HFFc6 (cell line): ENCODE data around the gene TTC33. TPM values are rescaled to one million over a fixed set of nuclear protein-coding genes. Genes with fewer than 3 reads are reported as not detected.

Experiments used
- DNase-seq: peaks from one replicate; pipeline ENCODE4 v3.0.0-alpha.2; 2018
- H3K27ac Mint-ChIP-seq: 2 replicates; pipeline ENCODE4 v1.8.0; 2020; ENCODE audit warnings: mild to moderate bottlenecking, mixed read lengths
- H3K27me3 Mint-ChIP-seq: 2 replicates; pipeline ENCODE4 v1.8.0; 2021; ENCODE audit warnings: mild to moderate bottlenecking, moderate library complexity, mixed read lengths; ENCODE audit not compliant: insufficient read depth
- H3K36me3 Mint-ChIP-seq: 2 replicates; pipeline ENCODE4 v1.8.0; 2021; ENCODE audit warnings: low read depth, mixed read lengths
- H3K4me1 Mint-ChIP-seq: 2 replicates; pipeline ENCODE4 v1.8.0; 2020; ENCODE audit warnings: low read depth, mixed read lengths
- H3K4me3 Mint-ChIP-seq: 2 replicates; pipeline ENCODE4 v1.8.0; 2020; ENCODE audit warnings: mild to moderate bottlenecking, moderate library complexity, mixed read lengths
- H3K9me3 Mint-ChIP-seq: 2 replicates; pipeline ENCODE4 v1.8.0; 2020; ENCODE audit warnings: mild to moderate bottlenecking, mixed read lengths
- total RNA-seq, 6 experiments: library from RNA; stranded (reverse); fragmentation: NEBNext Ultra II Directional; extraction: Animal tissue kit (Norgen Biotek cat#: 25700); gene quantifications; 2 replicates in 1 of 6; 3 replicates in 5 of 6; pipeline ENCODE4 v1.2.3, GENCODE V29; 2021
- TF ChIP-seq, protein P1 (sequence below): fragments of 200-600 bp; sonication (generic); IDR thresholded peaks from 2 replicates; pipeline ENCODE4 v1.5.0; 2021; ENCODE audit warnings: antibody characterized with exemption, mild to moderate bottlenecking

Gene TTC33
- total RNA-seq, 6 experiments from 2014 or later: 8.6 to 11.3 (median 9.8) TPM

DNA sequence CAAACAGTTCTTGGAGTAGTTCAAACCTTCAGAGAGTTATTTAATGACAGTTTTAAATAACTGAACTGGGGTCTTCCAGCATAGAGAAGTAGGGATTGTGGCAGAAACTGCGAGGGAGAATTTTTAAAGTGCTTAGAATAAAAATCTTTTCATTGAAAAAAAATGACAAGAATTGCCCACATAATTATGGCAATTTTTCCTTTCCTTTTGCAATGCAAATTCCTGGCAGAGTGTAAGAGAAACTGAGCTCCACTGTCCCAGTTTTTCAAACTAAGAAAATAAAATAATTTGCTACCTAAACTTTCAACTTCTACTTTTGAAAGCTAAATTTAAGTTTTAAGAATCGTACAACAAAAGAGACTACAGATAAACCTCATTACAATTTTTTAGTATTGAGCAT lies 78.3 kb downstream of the TTC33 start:
- no peak for DNase-seq
- H3K9me3 Mint-ChIP-seq: peaks cover 14% of the 10 kb centered on the region
- peaks cover 57% of the 10 kb centered on the region for H3K4me1 Mint-ChIP-seq
- TF ChIP-seq, protein P1, sequence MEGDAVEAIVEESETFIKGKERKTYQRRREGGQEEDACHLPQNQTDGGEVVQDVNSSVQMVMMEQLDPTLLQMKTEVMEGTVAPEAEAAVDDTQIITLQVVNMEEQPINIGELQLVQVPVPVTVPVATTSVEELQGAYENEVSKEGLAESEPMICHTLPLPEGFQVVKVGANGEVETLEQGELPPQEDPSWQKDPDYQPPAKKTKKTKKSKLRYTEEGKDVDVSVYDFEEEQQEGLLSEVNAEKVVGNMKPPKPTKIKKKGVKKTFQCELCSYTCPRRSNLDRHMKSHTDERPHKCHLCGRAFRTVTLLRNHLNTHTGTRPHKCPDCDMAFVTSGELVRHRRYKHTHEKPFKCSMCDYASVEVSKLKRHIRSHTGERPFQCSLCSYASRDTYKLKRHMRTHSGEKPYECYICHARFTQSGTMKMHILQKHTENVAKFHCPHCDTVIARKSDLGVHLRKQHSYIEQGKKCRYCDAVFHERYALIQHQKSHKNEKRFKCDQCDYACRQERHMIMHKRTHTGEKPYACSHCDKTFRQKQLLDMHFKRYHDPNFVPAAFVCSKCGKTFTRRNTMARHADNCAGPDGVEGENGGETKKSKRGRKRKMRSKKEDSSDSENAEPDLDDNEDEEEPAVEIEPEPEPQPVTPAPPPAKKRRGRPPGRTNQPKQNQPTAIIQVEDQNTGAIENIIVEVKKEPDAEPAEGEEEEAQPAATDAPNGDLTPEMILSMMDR: no peak
- H3K27ac Mint-ChIP-seq: peak overlapping the region; percentile 30; the same call in 1 of the 2 replicates
- peaks cover 9% of the 10 kb centered on the region for H3K27me3 Mint-ChIP-seq
- peak overlapping the region; percentile 54 for H3K4me3 Mint-ChIP-seq
- H3K36me3 Mint-ChIP-seq: peaks cover 22% of the 10 kb centered on the region

DNA sequence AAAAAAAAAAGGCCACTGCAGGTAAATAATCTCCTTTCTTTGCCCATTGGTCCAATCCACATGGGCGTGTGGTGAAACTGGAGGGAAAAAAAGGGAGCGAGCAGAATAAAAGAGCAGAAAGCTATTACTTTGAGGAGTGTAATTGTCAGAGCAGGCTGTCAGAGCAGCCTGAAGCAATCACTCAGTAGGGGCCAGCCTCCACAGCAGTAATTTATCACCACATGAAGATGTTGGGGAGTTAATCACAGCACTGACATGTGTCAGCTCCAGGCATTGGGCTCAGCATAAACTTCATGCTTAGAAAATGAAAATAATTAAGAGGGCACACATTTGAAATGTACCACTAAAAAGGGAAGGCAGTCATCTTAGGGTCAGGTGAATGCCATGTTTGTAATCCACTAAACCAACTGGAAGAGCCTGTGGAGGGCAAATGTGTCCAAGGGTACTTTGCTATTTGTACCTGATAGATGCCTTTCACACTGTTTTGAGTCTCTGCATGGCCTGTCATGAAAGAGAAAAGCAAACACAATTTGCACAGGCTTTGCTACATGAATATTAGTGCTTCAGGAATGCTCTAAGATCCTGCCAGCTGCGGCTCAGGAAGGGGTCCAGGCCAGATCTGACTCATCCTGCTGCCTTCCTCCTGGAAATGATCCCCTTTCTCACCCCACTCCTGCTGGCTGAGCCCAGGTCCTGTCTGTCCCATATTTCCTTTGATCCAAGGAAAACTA lies 79.0 kb downstream of the TTC33 start:
- H3K9me3 Mint-ChIP-seq: peaks cover 7% of the 10 kb centered on the region
- peak overlapping the region; percentile 30; the same call in 1 of the 2 replicates for H3K27ac Mint-ChIP-seq

DNA sequence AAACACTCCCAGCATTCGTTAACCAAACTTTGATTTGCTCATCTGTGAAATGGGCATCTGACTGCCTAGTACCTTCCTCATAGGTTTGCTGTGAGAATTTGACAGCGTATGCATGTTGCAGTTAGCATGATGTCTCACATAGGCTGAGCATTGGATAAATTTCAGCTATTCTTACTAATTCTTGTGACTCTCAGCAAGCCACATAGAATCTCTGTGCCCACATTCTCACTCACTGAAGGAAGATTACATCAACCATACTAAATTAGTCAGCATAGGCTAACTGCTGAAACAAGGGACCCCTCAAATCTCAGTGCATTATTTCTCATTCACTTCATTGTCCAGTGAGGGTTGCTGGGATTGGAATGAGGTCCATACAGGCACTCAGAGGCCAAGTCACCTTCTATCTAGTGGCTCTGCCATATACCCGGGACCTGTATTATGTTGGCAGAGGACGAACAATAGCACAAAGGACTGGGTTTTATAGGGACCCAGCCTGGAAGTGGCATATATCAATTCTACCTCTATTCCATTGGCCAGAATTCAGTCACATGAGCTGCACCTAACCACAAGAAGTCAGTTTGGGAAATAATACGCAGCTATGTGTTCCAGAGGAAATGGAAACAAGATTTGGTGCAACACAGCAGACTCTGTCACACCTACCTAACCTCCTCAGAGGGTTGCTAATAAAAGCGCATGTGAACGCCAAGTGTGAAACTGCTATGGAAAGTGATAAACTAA lies 80.2 kb downstream of the TTC33 start:
- Mint-ChIP-seq H3K4me3 (no peak overlapping the region), H3K27ac (no peak overlapping the region), H3K36me3 (peaks cover 4% of the 10 kb centered on the region), H3K9me3 (peaks cover 3% of the 10 kb centered on the region; the same call in 1 of the 2 replicates), H3K27me3 (peaks cover 5% of the 10 kb centered on the region), H3K4me1 (peaks cover 54% of the 10 kb centered on the region)
- DNase-seq: no peak
- TF ChIP-seq, protein P1: no peak

More for the DNA sequence above, 79.0 kb downstream of the TTC33 start:
- TF ChIP-seq, protein P1: no peak
- Mint-ChIP-seq H3K4me3 (peak overlapping the region; percentile 54), H3K36me3 (peaks cover 16% of the 10 kb centered on the region), H3K4me1 (peaks cover 53% of the 10 kb centered on the region), H3K27me3 (peaks cover 9% of the 10 kb centered on the region)
- peak; percentile 62 for DNase-seq

DNA sequence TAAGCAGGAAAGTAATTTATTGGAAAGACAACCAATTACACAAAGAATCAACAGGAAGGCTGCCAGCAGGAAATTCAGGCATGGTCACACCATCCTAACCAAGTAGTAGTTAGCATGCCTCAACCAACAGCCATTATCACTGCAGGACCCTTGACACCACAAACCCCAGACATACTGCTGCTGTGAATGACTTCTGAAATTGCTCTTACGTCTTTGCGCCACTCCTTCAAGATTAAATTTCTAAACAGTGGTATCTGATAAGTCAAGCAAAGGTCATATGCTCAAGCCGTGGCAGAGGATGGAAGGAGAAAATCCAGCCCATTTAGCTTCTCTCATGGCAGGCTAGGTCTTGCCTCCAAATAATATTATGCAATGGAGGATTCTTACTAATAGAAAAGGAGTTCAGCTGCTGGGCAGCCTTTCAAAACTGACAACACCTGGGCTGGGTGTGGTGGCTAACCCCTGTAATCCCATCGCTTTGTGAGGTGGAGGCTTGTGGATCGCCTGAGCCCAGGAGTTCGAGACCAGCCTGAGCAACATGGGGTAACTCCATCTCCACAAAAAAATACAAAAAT lies 81.0 kb downstream of the TTC33 start:
- H3K4me1 Mint-ChIP-seq: peaks cover 49% of the 10 kb centered on the region
- no peak overlapping the region for H3K4me3 Mint-ChIP-seq
- TF ChIP-seq, protein P1: no peak
- H3K9me3 Mint-ChIP-seq: no peaks in the 10 kb centered on the region
- no peak for DNase-seq
- H3K27me3 Mint-ChIP-seq: no peaks in the 10 kb centered on the region; the same call in none of the 2 replicates
- H3K36me3 Mint-ChIP-seq: no peaks in the 10 kb centered on the region
- no peak overlapping the region for H3K27ac Mint-ChIP-seq

DNA sequence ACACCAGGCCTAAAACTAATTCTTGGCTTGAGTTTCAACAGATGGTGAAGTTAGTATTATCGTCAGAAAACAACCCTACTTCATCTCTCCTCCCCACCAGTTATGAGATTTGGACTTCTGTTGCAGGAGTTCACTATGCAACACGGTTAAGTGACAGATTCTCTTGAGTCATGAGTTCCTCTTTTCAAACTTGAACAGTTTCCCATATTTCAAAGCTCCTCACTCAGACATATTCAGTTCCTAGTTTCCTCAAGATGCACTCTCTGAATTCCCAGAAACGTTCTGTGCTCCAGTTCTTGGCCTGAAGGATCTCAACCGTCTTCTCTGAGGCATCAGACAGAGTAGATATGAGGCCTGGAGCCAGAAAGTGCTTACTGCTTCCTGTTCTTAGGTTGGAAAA lies 83.3 kb downstream of the TTC33 start:
- no peaks in the 10 kb centered on the region; the same call in 1 of the 2 replicates for H3K27me3 Mint-ChIP-seq
- DNase-seq: no peak
- H3K27ac Mint-ChIP-seq: no peak overlapping the region
- no peak overlapping the region for H3K4me3 Mint-ChIP-seq
- TF ChIP-seq, protein P1: no peak
- no peaks in the 10 kb centered on the region for H3K36me3 Mint-ChIP-seq
- peaks cover 37% of the 10 kb centered on the region for H3K4me1 Mint-ChIP-seq
- no peaks in the 10 kb centered on the region for H3K9me3 Mint-ChIP-seq
